Spleen (tissue), 7 donors: ENCODE results near the gene SYCP2L.

Experiments used
- CTCF ChIP-seq, 11 experiments: fragments of 200-600 bp in 7 of 11; fragments of 450-650 bp in 4 of 11; sonication (generic) in 4 of 11; IDR thresholded peaks in 8 of 11; conservative IDR thresholded peaks in 3 of 11; 1 replicate in 7 of 11; 2 replicates in 4 of 11; pipeline versions ENCODE4 v1.4.0 to v1.8.0; 2016 to 2021; ENCODE audit warnings: antibody characterized with exemption in 11 of 11, inconsistent platforms in 4 of 11, mild to moderate bottlenecking in 1 of 11
- POLR2A ChIP-seq, 3 donors: fragments of 450-650 bp; IDR thresholded peaks; one replicate each; pipeline ENCODE4 v1.5.1; 2017; ENCODE audit warnings: antibody characterized with exemption in 3 of 3, mild to moderate bottlenecking in 1 of 3
- POLR2AphosphoS5 ChIP-seq, 3 donors: sonication (generic); formaldehyde crosslinking; IDR thresholded peaks; one replicate each; pipeline ENCODE4 v1.5.1; 2017; ENCODE audit warnings: antibody characterized with exemption in 3 of 3
- donor health status: DM: no; HTN: no; CAD: no; lungs with moderate emphysema.
- donor health status: DM: no; HTN: no; CAD: no.
- donor health status: DM: no; HTN: no; CAD: no.

GRCh38 chr6:10894958-10895357 lies 8.1 kb downstream of the SYCP2L start:
- TF ChIP-seq CTCF (IDR thresholded peaks at IDR 0.05 in 8 of 11, conservative IDR thresholded peaks at IDR 0.05 in 3 of 11) (no peak), POLR2A (IDR thresholded peaks at IDR 0.05) (no peak), POLR2AphosphoS5 (IDR thresholded peaks at IDR 0.05) (no peak)
